Stimulated activated CD8-positive, alpha-beta memory T cell treated with anti-CD3 and anti-CD28 coated beads, Interleukin-7, amount 100 ng/mL, for 48 hours (primary cell): Measurements from ENCODE around the gene GALNT17.
"Not testable (repeated sequence)": the region's sequence is repeated elsewhere in the genome, so short reads cannot be mapped to it uniquely, and the experiment has no call there.

Source experiments
- DNase-seq, 2 donors: peaks; one replicate each; pipeline ENCODE4 v3.0.0-alpha.2; 2020; ENCODE audit warnings: low read depth in 1 of 2; ENCODE audit errors: extremely low read depth in 1 of 2

Gene GALNT17

GRCh38 chr7:71615017-71615416 is 483.1 kb downstream of the GALNT17 start:
- no peak for DNase-seq

GRCh38 chr7:71616217-71616616 is 484.3 kb downstream of the GALNT17 start:
- DNase-seq: no peak

GRCh38 chr7:71618278-71618677 is 486.3 kb downstream of the GALNT17 start:
- DNase-seq: no peak

- no peak for DNase-seq
Observed at GRCh38 chr7:71625545-71625944, 493.6 kb downstream of the GALNT17 start.

GRCh38 chr7:71626206-71626605 is 494.3 kb downstream of the GALNT17 start:
- DNase-seq: no peak

GRCh38 chr7:71627651-71628050 is 495.7 kb downstream of the GALNT17 start:
- DNase-seq: no peak

- DNase-seq: no peak
Observed at GRCh38 chr7:71630516-71630915, 498.6 kb downstream of the GALNT17 start.

- DNase-seq: no peak
Observed at GRCh38 chr7:71633551-71634008, 501.6 kb downstream of the GALNT17 start.

GRCh38 chr7:71635849-71636248 is 503.9 kb downstream of the GALNT17 start:
- DNase-seq: not testable (repeated sequence)

- no peak for DNase-seq
Observed at GRCh38 chr7:71636329-71636728, 504.4 kb downstream of the GALNT17 start.

GRCh38 chr7:71637578-71637977 is 505.6 kb downstream of the GALNT17 start:
- DNase-seq: no peak

- DNase-seq: no peak
Observed at GRCh38 chr7:71638108-71638507, 506.2 kb downstream of the GALNT17 start.

- no peak for DNase-seq
Observed at GRCh38 chr7:71639382-71640085, 507.6 kb downstream of the GALNT17 start.

GRCh38 chr7:71643031-71643430 is 511.1 kb downstream of the GALNT17 start:
- DNase-seq: not testable (repeated sequence)

- no peak for DNase-seq
Observed at GRCh38 chr7:71645836-71646235, 513.9 kb downstream of the GALNT17 start.

GRCh38 chr7:71649812-71650211 is 517.9 kb downstream of the GALNT17 start:
- no peak for DNase-seq

- no peak for DNase-seq
Observed at GRCh38 chr7:71650653-71651337, 518.9 kb downstream of the GALNT17 start.

- no peak for DNase-seq
Observed at GRCh38 chr7:71652510-71652909, 520.6 kb downstream of the GALNT17 start.

- no peak for DNase-seq
Observed at GRCh38 chr7:71657386-71657785, 525.4 kb downstream of the GALNT17 start.

- no peak for DNase-seq
Observed at GRCh38 chr7:71659622-71660021, 527.7 kb downstream of the GALNT17 start.

GRCh38 chr7:71661671-71662224 is 529.8 kb downstream of the GALNT17 start:
- no peak for DNase-seq

- DNase-seq: no peak
Observed at GRCh38 chr7:71665716-71666115, 533.8 kb downstream of the GALNT17 start.
